GM19239 (cell line): ENCODE data around the gene ABCA10.

Experiments used
- DNase-seq: peaks from one replicate; pipeline ENCODE4 v3.0.0; 2011; ENCODE audit warnings: low spot score; ENCODE audit not compliant: insufficient read length
- FAIRE-seq: peaks from 2 replicates; lab custom pipeline; 2011; peaks lifted over from hg19 to GRCh38; lab: Jason Lieb, UNC

The ABCA10 gene

DNA sequence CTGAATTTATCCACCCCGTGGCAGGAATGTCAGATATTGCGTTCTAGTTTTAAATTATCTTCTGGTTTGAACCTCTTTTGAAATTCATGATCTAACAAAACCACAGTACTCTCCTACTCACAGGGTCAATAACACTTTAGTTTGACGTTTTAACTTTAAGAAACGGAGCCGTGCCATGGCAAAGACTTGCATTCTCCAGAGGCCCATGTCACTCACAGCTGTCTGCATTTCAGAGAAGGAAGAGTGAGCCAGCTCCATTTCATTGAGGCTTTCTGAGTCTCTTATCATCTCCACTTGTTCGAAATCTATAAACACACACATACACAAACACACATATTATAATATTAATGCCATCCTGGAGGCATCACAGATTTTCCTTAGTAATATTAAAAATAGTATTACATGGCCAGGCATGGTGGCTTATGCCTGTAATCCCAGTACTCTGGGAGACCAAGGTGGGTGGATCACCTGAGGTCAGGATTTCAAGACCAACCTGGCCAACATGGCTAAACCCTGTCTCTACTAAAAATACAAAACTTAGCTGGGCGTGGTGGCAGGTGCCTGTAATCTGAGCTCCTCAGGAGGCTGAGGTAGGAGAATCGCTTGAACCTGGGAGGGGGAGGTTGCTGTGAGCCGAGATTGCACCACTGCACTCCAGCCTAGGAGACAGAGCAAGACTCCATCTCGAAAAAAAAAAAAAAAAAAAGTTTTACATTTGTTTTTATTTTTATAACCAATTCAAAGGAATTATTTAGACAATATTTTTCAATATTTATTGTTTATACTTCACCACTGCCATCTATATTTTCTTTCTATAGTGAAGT, 122.5 kb downstream of the ABCA10 start:
- no peak for FAIRE-seq
- DNase-seq = no peak

DNA sequence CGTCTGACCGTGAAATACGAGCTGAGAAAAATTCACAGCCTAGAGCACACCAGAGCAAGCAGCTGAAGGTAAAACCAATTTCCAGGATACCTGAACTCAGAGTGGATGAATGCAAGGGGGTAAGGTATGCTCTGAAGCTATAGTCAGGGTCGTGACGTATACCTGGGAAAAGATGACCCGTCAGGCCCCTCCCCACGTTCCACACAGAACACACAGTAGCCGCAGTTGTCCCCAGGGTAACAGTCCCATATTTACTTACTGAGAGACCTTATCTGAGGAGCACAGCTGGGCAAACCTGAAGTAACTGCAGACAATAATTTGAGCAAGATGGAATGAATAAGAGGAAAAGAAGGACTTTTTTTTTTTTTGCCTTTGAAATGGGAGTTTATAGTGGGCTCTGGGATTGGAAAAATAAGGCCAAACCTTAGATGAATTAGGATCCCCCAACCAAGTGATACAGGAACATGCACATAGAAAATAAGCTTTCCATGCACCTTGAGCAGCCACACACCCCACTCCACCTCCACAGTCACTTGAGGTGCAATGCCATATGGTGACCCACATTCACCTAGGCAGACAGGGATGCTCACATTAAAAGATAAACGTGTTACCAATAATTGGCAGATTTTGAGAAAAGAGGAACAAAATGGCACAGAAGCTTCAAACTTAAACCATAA, 124.9 kb downstream of the ABCA10 start:
- no peak for FAIRE-seq
- no peak for DNase-seq

DNA sequence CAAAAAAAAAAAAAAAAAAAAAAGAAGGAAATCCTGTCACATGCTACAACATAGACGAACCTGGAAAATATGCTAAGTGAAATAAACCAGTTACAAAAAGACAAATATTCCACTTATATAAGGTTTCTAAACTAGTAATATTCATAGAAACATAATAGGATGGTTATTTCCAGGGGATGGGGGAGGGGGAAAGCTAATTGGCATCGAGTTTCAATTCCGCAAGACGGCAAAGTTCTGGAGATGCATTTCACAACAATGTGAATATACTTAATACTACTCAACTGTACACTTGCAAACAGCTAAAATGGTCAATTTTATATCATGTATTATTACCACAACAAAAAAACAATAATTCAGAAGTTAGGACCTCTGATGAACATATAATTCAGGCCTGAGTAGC, 130.0 kb downstream of the ABCA10 start:
- no peak for FAIRE-seq

More for the DNA sequence above, 130.0 kb downstream of the ABCA10 start:
- DNase-seq = no peak
